Epithelial cell of proximal tubule (primary cell): ENCODE results near the gene ADORA1. TPM values are rescaled to one million over a fixed set of nuclear protein-coding genes. Genes with fewer than 3 reads are reported as not detected.

Experiments
- DNase-seq: peaks from one replicate; pipeline ENCODE4 v3.0.0-alpha.2; 2011; ENCODE audit warnings: low read depth
- H3K4me3 ChIP-seq: 2 replicates; pipeline ENCODE4 v1.5.1; 2011; ENCODE audit warnings: low read depth, mild to moderate bottlenecking, low read length
- CTCF ChIP-seq: conservative IDR thresholded peaks from 2 replicates; pipeline ENCODE4 v1.5.1; 2012; ENCODE audit warnings: low read depth, mild to moderate bottlenecking, low read length
- total RNA-seq: library from RNA; depleted of rRNA; stranded (reverse); fragments of >200 nt; gene quantifications from 2 replicates; pipeline ENCODE4 v1.2.3, GENCODE V29; 2015

ADORA1 gene
- total RNA-seq, 1 donor from 2014 or later: 3.7 TPM

GRCh38 chr1:203175237-203175826 lies 47.8 kb downstream of the ADORA1 start, which contains the start of gene MYBPH:
TSS of gene MYBPH (minus strand) at chr1:203175826. CDS start at chr1:203175755, 71 bp downstream.
- no peak for DNase-seq
- H3K4me3 ChIP-seq: no peak within 1 kb of the TSS
- TF ChIP-seq CTCF: no peak

- no peak for DNase-seq
- no peak overlapping the region for H3K4me3 ChIP-seq
- no peak for TF ChIP-seq CTCF
Observed at GRCh38 chr1:203175827-203176241, 48.3 kb downstream of the ADORA1 start.

DNA sequence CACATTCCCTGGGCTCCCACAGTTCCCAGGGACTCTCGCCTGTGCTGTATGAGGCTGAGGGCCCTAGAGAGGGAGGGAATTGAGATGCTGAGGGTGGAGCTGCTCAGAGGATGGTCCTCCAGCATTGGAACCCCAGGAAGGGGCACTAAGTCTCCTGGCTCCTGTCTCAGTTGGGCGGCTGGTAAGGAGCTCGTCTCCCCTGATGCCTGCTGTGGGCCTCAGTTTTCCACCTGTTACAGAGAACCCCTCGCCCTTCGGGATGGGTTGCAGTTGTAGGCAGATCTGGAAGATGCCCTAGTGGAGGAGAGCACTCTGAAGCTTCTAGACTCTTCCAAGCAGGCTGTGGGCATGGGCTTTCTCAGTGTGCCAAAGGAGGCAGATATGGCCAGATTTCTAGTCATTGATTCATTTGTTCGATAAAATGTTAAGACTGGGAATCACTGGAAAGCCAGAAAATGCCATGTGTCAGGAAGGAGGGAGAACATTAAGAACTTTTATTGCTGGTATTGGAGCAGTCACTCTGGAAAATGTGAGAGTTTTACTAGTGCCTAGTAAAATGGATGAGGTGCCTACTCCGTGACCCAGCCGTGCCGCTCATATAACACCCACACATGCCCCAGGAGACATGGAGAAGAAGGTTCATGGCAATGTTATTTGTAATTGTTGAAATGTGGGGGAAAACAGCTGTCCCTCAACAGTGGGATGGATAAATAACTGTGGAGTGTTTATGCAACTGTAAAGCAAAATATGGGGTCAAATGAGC lies 48.9 kb downstream of the ADORA1 start:
- TF ChIP-seq CTCF: no peak
- no peak for DNase-seq
- no peak overlapping the region for H3K4me3 ChIP-seq

- no peak for DNase-seq
- no peak overlapping the region for H3K4me3 ChIP-seq
- TF ChIP-seq CTCF: no peak
Observed at GRCh38 chr1:203177036-203177405, 49.5 kb downstream of the ADORA1 start.

DNA sequence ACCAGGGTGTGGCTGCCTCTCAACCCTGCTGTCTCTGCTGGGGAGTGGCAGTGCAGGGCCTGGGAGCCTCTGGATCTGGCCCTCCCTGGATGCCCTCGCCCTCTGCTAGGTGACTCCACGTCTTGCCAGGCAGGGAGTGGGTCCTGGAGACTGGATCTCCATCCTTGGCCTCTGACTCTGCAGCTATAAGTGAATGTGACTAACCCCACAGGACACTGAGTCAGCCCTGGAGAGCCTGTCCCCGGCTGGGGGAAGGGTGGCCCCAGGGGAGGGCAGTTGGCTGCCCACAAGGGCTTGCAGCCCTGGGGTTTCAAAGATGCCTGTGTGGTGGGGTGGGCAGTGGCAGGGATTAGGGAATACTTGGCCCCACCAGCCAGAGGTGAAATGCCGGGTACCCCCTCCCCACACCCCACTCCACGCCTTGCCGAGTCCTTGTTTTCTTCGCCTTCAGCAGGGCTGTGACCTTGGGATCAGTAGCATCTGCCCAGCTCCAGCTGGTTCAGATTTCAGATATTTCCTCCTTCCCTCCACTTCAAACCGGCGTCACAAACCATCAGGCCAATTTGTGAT lies 50.0 kb downstream of the ADORA1 start:
- no peak for TF ChIP-seq CTCF
- H3K4me3 ChIP-seq: no peak overlapping the region
- no peak for DNase-seq

- no peak overlapping the region for H3K4me3 ChIP-seq
- no peak for TF ChIP-seq CTCF
- no peak for DNase-seq
Observed at GRCh38 chr1:203178083-203178482, 50.6 kb downstream of the ADORA1 start.
